Cardiac muscle cell (in vitro differentiated cells and primary cell): ENCODE measurements around the gene SH2D2A. TPM values are rescaled to one million over a fixed set of nuclear protein-coding genes. Genes with fewer than 3 reads are reported as not detected.

ENCODE experiments used
- DNase-seq, 2 donors: peaks; one replicate each; pipeline versions ENCODE4 v3.0.0 to v3.0.0-alpha.2; 2010 to 2017; ENCODE audit warnings: low read depth in 1 of 2, low spot score in 1 of 2
- H3K27ac ChIP-seq: fragments of 200-600 bp; sonication (generic); 2 replicates; pipeline ENCODE4 v1.5.1; 2016
- H3K27me3 ChIP-seq: fragments of 200-600 bp; sonication (generic); 2 replicates; pipeline ENCODE4 v1.6.0; 2016; ENCODE audit warnings: control low read depth
- H3K36me3 ChIP-seq: fragments of 200-600 bp; sonication (generic); 2 replicates; pipeline ENCODE4 v1.5.1; 2016; ENCODE audit warnings: control low read depth
- H3K4me1 ChIP-seq: fragments of 200-600 bp; sonication (generic); 2 replicates; pipeline ENCODE4 v1.8.1; 2017; ENCODE audit warnings: low read depth, mild to moderate bottlenecking, mixed run types
- H3K4me3 ChIP-seq: fragments of 200-600 bp; sonication (generic); 2 replicates; pipeline ENCODE4 v1.5.1; 2016; ENCODE audit warnings: mild to moderate bottlenecking
- H3K9me3 ChIP-seq: fragments of 200-600 bp; sonication (generic); 2 replicates; pipeline ENCODE4 v1.5.1; 2017; ENCODE audit warnings: low read depth, mild to moderate bottlenecking, control low read depth
- CTCF ChIP-seq: IDR thresholded peaks from 2 replicates; pipeline ENCODE4 v1.5.1; 2012; ENCODE audit warnings: low read depth, mild to moderate bottlenecking, low read length
- polyA plus RNA-seq: library from polyadenylated mRNA; unstranded; fragments of >200 nt; fragmentation: Nextera tagmentation; extraction: Ambion mirVana; gene quantifications from 2 replicates; pipeline ENCODE4 v1.2.1, GENCODE V29; 2016
- total RNA-seq: library from RNA; depleted of rRNA; stranded (reverse); fragments of >200 nt; gene quantifications from 2 replicates; pipeline ENCODE4 v1.2.3, GENCODE V29; 2016

The SH2D2A gene
- total and polyA plus RNA-seq, 2 experiments from 2014 or later = 1.1 to 2.7 TPM

GRCh38 chr1:156858959-156859522 lies 42.4 kb upstream of the SH2D2A start, which contains the start of gene INSRR:
TSS of gene INSRR (minus strand) at chr1:156859117. CDS start at chr1:156858621, 496 bp downstream.
- Histone ChIP-seq H3K36me3 (no peaks in the 10 kb centered on the region), H3K27me3 (peaks cover 53% of the 10 kb centered on the region), H3K4me3 (peak within 1 kb of the TSS; percentile 17), H3K9me3 (no peaks in the 10 kb centered on the region), H3K4me1 (peaks cover 13% of the 10 kb centered on the region), H3K27ac (no peak within 1 kb of the TSS)
- DNase-seq = peak in 1 of 2 donors; percentile 26
- no peak for TF ChIP-seq CTCF

- TF ChIP-seq CTCF = no peak
- DNase-seq = no peak
- H3K27me3 ChIP-seq = peaks cover 53% of the 10 kb centered on the region
- H3K9me3 ChIP-seq = no peaks in the 10 kb centered on the region
- H3K27ac ChIP-seq = no peak overlapping the region
- H3K4me3 ChIP-seq = peak overlapping the region; percentile 17
- no peaks in the 10 kb centered on the region for H3K36me3 ChIP-seq
- peaks cover 13% of the 10 kb centered on the region for H3K4me1 ChIP-seq
Observed at GRCh38 chr1:156858555-156858956, 41.9 kb upstream of the SH2D2A start.

- no peaks in the 10 kb centered on the region for H3K9me3 ChIP-seq
- no peaks in the 10 kb centered on the region for H3K36me3 ChIP-seq
- H3K4me1 ChIP-seq = peaks cover 4% of the 10 kb centered on the region
- no peak overlapping the region for H3K4me3 ChIP-seq
- no peak for TF ChIP-seq CTCF
- no peak overlapping the region for H3K27ac ChIP-seq
- DNase-seq = no peak
- peaks cover 52% of the 10 kb centered on the region for H3K27me3 ChIP-seq
Observed at GRCh38 chr1:156857532-156857931, 40.9 kb upstream of the SH2D2A start.

- Histone ChIP-seq H3K36me3 (no peaks in the 10 kb centered on the region), H3K4me3 (no peak overlapping the region), H3K9me3 (no peaks in the 10 kb centered on the region), H3K4me1 (peaks cover 4% of the 10 kb centered on the region), H3K27ac (no peak overlapping the region), H3K27me3 (peaks cover 41% of the 10 kb centered on the region)
- TF ChIP-seq CTCF = no peak
- no peak for DNase-seq
Observed at GRCh38 chr1:156856282-156856785, 39.7 kb upstream of the SH2D2A start.

GRCh38 chr1:156854634-156855033 lies 38.0 kb upstream of the SH2D2A start:
- Histone ChIP-seq H3K4me1 (peaks cover 4% of the 10 kb centered on the region), H3K27me3 (peaks cover 40% of the 10 kb centered on the region), H3K36me3 (no peaks in the 10 kb centered on the region), H3K27ac (no peak overlapping the region), H3K4me3 (no peak overlapping the region), H3K9me3 (no peaks in the 10 kb centered on the region)
- DNase-seq = no peak
- no peak for TF ChIP-seq CTCF
